Kidney (tissue), 14 donors: ENCODE data around the gene POT1. TPM values are rescaled to one million over a fixed set of nuclear protein-coding genes. Genes with fewer than 3 reads are reported as not detected.

Source experiments
- DNase-seq, 5 donors: peaks; one replicate each; pipeline ENCODE4 v3.0.0-alpha.2; 2013 to 2020
- FAIRE-seq: peaks from 2 replicates; lab custom pipeline; 2012; peaks lifted over from hg19 to GRCh38; lab: Jason Lieb, UNC
- H3K27ac ChIP-seq, 2 donors: one replicate each; pipeline ENCODE4 v1.7.0; 2013; ENCODE audit warnings: low read depth in 2 of 2, low read length in 2 of 2, inconsistent platforms in 1 of 2
- H3K27me3 ChIP-seq: one replicate; pipeline ENCODE4 v1.7.1; 2013; ENCODE audit warnings: low read length, inconsistent platforms; ENCODE audit not compliant: control insufficient read depth, insufficient read depth
- H3K36me3 ChIP-seq, 3 donors: one replicate each; pipeline versions ENCODE4 v1.7.0 to v1.7.1; 2013; ENCODE audit warnings: low read length in 3 of 3, control low read depth in 1 of 3, inconsistent platforms in 1 of 3; ENCODE audit not compliant: insufficient read depth in 3 of 3, control insufficient read depth in 2 of 3
- H3K4me1 ChIP-seq, 3 donors: one replicate each; pipeline versions ENCODE4 v1.7.0 to v1.7.1; 2013; ENCODE audit warnings: low read length in 3 of 3, inconsistent platforms in 1 of 3, low read depth in 1 of 3; ENCODE audit not compliant: control insufficient read depth in 2 of 3, insufficient read depth in 2 of 3
- H3K4me3 ChIP-seq, 3 donors: one replicate each; pipeline versions ENCODE4 v1.7.0 to v1.8.1; 2013; ENCODE audit warnings: low read length in 3 of 3, control low read depth in 1 of 3, inconsistent platforms in 1 of 3
- H3K9ac ChIP-seq, 3 donors: one replicate each; pipeline versions ENCODE4 v1.7.0 to v1.7.1; 2013; ENCODE audit warnings: low read length in 3 of 3, control low read depth in 1 of 3, inconsistent platforms in 1 of 3
- H3K9me3 ChIP-seq, 3 donors: one replicate each; pipeline versions ENCODE4 v1.7.0 to v1.7.1; 2013; ENCODE audit warnings: low read length in 3 of 3, control low read depth in 1 of 3, inconsistent platforms in 1 of 3; ENCODE audit not compliant: control insufficient read depth in 2 of 3, insufficient read depth in 1 of 3
- CTCF ChIP-seq: IDR thresholded peaks from 3 replicates; pipeline ENCODE4 v1.5.1; 2012; ENCODE audit warnings: mild to moderate bottlenecking, moderate library complexity, borderline replicate concordance; ENCODE audit not compliant: insufficient read depth; ENCODE audit errors: extremely low read depth
- intact Hi-C: fragments of 100-400 bp; cut with DNase I; formaldehyde crosslinking; loops from one replicate; pipeline ENCODE4 v1.11.1; 2022
- polyA plus RNA-seq: library from polyadenylated mRNA; stranded (reverse); fragments of 350-450 nt; fragmentation: Illumina TruSeq; extraction: RNeasy Lipid Tissue Mini Kit (QIAGEN cat#74804); gene quantifications from one replicate; pipeline ENCODE4 v1.2.3, GENCODE V29; 2014; ENCODE audit warnings: low read depth, low replicate concordance; ENCODE audit not compliant: insufficient read depth
- total RNA-seq: library from RNA; stranded (reverse); fragmentation: NEBNext Ultra II Directional; extraction: Animal tissue kit (Norgen Biotek cat#: 25700); gene quantifications from one replicate; pipeline ENCODE4 v1.2.1, GENCODE V29; 2021
- donor health status: control.
- donor health status: control.
- donor health status: control.
- donor health status: control.
- donor health status: control.
- donor health status: DM: yes; HTN: yes; CAD: no.
- donor health status: Normal renal cell carcinoma (clear cell type).

POT1 gene
- total and polyA plus RNA-seq, 2 donors from 2014 or later, result 16.5 to 23.2 TPM

DNA sequence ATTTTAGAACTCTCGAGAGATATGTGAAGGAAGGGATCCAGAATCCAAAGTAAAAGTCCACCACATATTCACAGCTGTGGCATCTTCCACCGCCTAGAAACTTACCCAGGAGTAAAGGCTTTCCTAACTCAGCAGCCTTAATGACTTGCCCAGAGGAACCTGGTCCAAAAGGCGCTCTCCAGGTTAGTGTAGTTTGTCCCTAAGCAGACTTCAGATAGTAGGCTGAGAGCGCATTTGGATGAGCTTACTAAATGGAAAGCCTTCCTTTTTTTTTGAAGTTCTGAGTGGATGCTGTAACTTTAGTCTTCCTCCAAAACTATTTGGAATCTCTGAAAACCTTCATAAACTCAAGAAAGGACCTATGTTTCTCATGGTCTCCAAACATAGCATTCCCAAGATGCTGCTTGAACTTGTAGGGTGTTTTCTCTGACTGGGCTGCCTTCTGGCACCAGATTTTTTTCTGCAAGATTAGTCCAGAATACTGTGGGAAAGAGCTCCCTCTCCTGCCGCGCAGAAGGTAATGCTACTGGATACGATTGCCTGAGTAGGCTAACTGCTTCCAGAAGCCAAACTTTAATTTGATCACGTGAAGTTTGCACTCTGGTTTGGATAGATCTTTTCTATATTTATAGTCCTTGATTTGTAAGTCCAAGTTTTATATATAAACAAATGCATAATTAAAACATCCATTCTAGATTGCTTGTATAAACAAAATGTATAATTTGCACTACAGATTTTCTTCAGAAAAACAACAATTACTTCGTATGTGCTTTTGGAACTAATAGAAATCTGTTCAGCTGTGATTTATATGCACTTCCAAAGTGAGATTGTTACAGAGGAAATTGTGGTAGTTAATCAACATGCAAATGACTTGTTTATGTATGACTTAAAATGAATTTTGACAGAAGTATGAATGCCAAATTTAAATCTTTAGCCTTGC is 144.5 kb downstream of the POT1 start:
- DNase-seq (peak in 4 of 5 donors; percentile 52 to 79 (median 70)), FAIRE-seq (peak; percentile 81)
- H3K4me1 ChIP-seq, result no peaks in the 10 kb centered on the region
- H3K27me3 ChIP-seq, result no peaks in the 10 kb centered on the region
- intact Hi-C loops, result no loop called here
- peak; percentile 73 for TF ChIP-seq CTCF
- H3K27ac ChIP-seq, result no peak overlapping the region
- H3K9me3 ChIP-seq, result no peaks in the 10 kb centered on the region
- H3K9ac ChIP-seq, result no peak overlapping the region
- no peaks in the 10 kb centered on the region for H3K36me3 ChIP-seq
- no peak overlapping the region for H3K4me3 ChIP-seq

- Histone ChIP-seq H3K4me3 (no peak overlapping the region), H3K4me1 (no peaks in the 10 kb centered on the region), H3K27ac (no peak overlapping the region), H3K36me3 (no peaks in the 10 kb centered on the region), H3K9me3 (no peaks in the 10 kb centered on the region), H3K27me3 (no peaks in the 10 kb centered on the region), H3K9ac (no peak overlapping the region)
- no peak for TF ChIP-seq CTCF
- intact Hi-C loops, result no loop called here
- DNase-seq, result no peak
- FAIRE-seq, result no peak
These were observed 146.4 kb downstream of the POT1 start for GRCh38 chr7:124783271-124783670.

- Histone ChIP-seq H3K36me3 (no peaks in the 10 kb centered on the region), H3K27ac (no peak overlapping the region), H3K9me3 (no peaks in the 10 kb centered on the region), H3K9ac (no peak overlapping the region), H3K4me3 (no peak overlapping the region), H3K4me1 (no peaks in the 10 kb centered on the region), H3K27me3 (no peaks in the 10 kb centered on the region)
- intact Hi-C loops, result no loop called here
- peak in 2 of 5 donors; percentile 37 to 40 for DNase-seq
- TF ChIP-seq CTCF, result no peak
- no peak for FAIRE-seq
These were observed 147.5 kb downstream of the POT1 start for GRCh38 chr7:124781907-124782734.
